Gastrocnemius medialis (tissue), 4 donors: ENCODE data around the gene WASHC3. TPM values are rescaled to one million over a fixed set of nuclear protein-coding genes. Genes with fewer than 3 reads are reported as not detected.
A peak's percentile ranks its signal among the peaks of the same experiment; 100 is the strongest.

Experiments
- ATAC-seq, 2 donors: fragments of 150-250 bp; one replicate each; pipeline ENCODE4 v1.9.1; 2016
- DNase-seq, 2 donors: peaks; one replicate each; pipeline ENCODE4 v3.0.0-alpha.2; 2019
- H3K27ac ChIP-seq, 4 donors: fragments of 200-600 bp; sonication (generic); 1 replicate in 1 of 4; 2 replicates in 3 of 4; pipeline ENCODE4 v1.5.1; 2016 to 2018; ENCODE audit warnings: mild to moderate bottlenecking in 2 of 4, moderate library complexity in 1 of 4
- H3K27me3 ChIP-seq, 3 donors: fragments of 200-600 bp; sonication (generic) in 2 of 3; 1 replicate in 1 of 3; 2 replicates in 2 of 3; pipeline versions ENCODE4 v1.5.1 to v1.6.0; 2016 to 2019; ENCODE audit warnings: mild to moderate bottlenecking in 1 of 3, moderate library complexity in 1 of 3
- H3K36me3 ChIP-seq, 2 donors: fragments of 200-600 bp; sonication (generic) in 1 of 2; one replicate each; pipeline ENCODE4 v1.5.1; 2017 to 2018
- H3K4me1 ChIP-seq, 2 donors: fragments of 200-600 bp; sonication (generic) in 1 of 2; one replicate each; pipeline ENCODE4 v1.5.1; 2016 to 2017; ENCODE audit warnings: mild to moderate bottlenecking in 2 of 2
- H3K4me3 ChIP-seq, 4 donors: fragments of 200-600 bp; sonication (generic) in 3 of 4; 1 replicate in 1 of 4; 2 replicates in 3 of 4; pipeline ENCODE4 v1.5.1; 2016 to 2019; ENCODE audit warnings: mild to moderate bottlenecking in 2 of 4
- H3K9me3 ChIP-seq, 3 donors: fragments of 200-600 bp; sonication (generic) in 2 of 3; 1 replicate in 1 of 3; 2 replicates in 2 of 3; pipeline ENCODE4 v1.5.1; 2016 to 2019
- POLR2A ChIP-seq, 2 donors: fragments of 450-650 bp; IDR thresholded peaks; one replicate each; pipeline ENCODE4 v1.6.1; 2017; ENCODE audit warnings: antibody characterized with exemption in 2 of 2, mild to moderate bottlenecking in 2 of 2, moderate library complexity in 2 of 2
- in situ Hi-C, 4 donors: fragments of 200-750 bp; cut with MboI; loops; one replicate each; pipeline versions ENCODE4 v1.15.0 to v1.8.0; 2017; ENCODE audit warnings: low sequenced_read_pairs in 4 of 4
- intact Hi-C: fragments of 100-400 bp; cut with DNase I; formaldehyde crosslinking; loops from one replicate; pipeline ENCODE4 v1.15.1; 2023; ENCODE audit warnings: low total_unique reads
- total RNA-seq, 4 donors: library from RNA; depleted of rRNA; stranded (reverse); fragments of >200 nt; gene quantifications; one replicate each; pipeline versions ENCODE4 v1.1.0 to v1.2.3, GENCODE V29; 2016
- TF ChIP-seq, protein P1 (sequence below), 5 experiments: fragments of 450-650 bp in 3 of 5; fragments of 200-600 bp in 2 of 5; sonication (generic) in 2 of 5; IDR thresholded peaks in 4 of 5; conservative IDR thresholded peaks in 1 of 5; 1 replicate in 4 of 5; 2 replicates in 1 of 5; pipeline ENCODE4 v1.5.1; 2016 to 2019; ENCODE audit warnings: antibody characterized with exemption in 5 of 5, mild to moderate bottlenecking in 3 of 5, moderate library complexity in 3 of 5

The WASHC3 gene
- total RNA-seq, 4 donors from 2014 or later = 44.2 to 81.8 (median 62.2) TPM

- H3K4me1 ChIP-seq = peaks cover 3 to 12% of the 10 kb centered on the region in 2 donors
- DNase-seq (no peak), ATAC-seq (no peak)
- peak overlapping the region; percentile 88 to 95 (median 91) for H3K4me3 ChIP-seq
- no peak for TF ChIP-seq POLR2A (IDR thresholded peaks at IDR 0.05)
- TF ChIP-seq, protein P1, sequence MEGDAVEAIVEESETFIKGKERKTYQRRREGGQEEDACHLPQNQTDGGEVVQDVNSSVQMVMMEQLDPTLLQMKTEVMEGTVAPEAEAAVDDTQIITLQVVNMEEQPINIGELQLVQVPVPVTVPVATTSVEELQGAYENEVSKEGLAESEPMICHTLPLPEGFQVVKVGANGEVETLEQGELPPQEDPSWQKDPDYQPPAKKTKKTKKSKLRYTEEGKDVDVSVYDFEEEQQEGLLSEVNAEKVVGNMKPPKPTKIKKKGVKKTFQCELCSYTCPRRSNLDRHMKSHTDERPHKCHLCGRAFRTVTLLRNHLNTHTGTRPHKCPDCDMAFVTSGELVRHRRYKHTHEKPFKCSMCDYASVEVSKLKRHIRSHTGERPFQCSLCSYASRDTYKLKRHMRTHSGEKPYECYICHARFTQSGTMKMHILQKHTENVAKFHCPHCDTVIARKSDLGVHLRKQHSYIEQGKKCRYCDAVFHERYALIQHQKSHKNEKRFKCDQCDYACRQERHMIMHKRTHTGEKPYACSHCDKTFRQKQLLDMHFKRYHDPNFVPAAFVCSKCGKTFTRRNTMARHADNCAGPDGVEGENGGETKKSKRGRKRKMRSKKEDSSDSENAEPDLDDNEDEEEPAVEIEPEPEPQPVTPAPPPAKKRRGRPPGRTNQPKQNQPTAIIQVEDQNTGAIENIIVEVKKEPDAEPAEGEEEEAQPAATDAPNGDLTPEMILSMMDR (IDR thresholded peaks at IDR 0.05 in 4 of 5, conservative IDR thresholded peaks at IDR 0.05 in 1 of 5) = no peak
- in situ Hi-C loops = no loop called here
- intact Hi-C loops = loop anchor here (1.0 kb wide), 1 partner anchor 58 kb away; the partner anchor contains the start of genes NUP37 and PARPBP
- peak overlapping the region in 2 of 4 donors; percentile 88 to 92 for H3K27ac ChIP-seq
- H3K9me3 ChIP-seq = no peaks in the 10 kb centered on the region
- peaks cover 0 to 16% of the 10 kb centered on the region in 2 donors for H3K36me3 ChIP-seq
- no peaks in the 10 kb centered on the region for H3K27me3 ChIP-seq
These were observed 622 bp upstream of the WASHC3 start for GRCh38 chr12:102062419-102062806.

DNA sequence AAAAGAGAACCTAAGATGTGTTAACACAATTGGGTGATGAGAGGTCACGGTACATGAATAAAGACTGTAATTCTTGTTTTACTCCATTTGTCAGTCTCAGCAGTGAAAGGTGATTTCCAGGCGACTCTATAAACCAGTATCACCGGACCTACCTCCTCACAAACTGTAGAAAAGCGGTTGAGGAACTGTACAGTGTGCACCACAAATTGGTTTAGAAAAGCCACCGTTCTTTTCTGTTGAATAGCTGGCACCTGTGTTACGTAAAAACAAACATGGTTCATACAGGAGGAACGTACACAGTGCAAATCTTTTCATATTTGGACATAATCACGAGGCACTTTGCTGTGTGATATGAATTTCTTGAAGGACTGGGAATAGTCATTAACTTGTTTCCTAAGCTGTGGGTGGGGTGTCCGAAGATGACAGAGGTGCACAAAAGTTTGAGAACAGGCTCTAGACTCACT, 663 bp downstream of the WASHC3 start:
- in situ Hi-C loops (no loop called here), intact Hi-C loops (loop anchor here (2.0 kb wide), 1 partner anchor 120 kb away; no protein-coding TSS in a partner anchor)
- Histone ChIP-seq H3K27ac (peak overlapping the region; percentile 88 to 93 (median 90)), H3K36me3 (peaks cover 0 to 27% of the 10 kb centered on the region in 2 donors), H3K27me3 (no peaks in the 10 kb centered on the region), H3K4me3 (peak overlapping the region; percentile 88 to 95 (median 91)), H3K9me3 (no peaks in the 10 kb centered on the region), H3K4me1 (peaks cover 0 to 8% of the 10 kb centered on the region in 2 donors)
- DNase-seq = no peak
- TF ChIP-seq, protein P1 (IDR thresholded peaks at IDR 0.05 in 4 of 5, conservative IDR thresholded peaks at IDR 0.05 in 1 of 5) = no peak
- ATAC-seq = peak; percentile 12 to 28

GRCh38 chr12:102059343-102059742, 2.4 kb downstream of the WASHC3 start:
- Histone ChIP-seq H3K4me1 (peaks cover 0 to 8% of the 10 kb centered on the region in 2 donors), H3K27me3 (no peaks in the 10 kb centered on the region), H3K9me3 (no peaks in the 10 kb centered on the region), H3K4me3 (no peak overlapping the region), H3K27ac (no peak overlapping the region), H3K36me3 (peaks cover 0 to 34% of the 10 kb centered on the region in 2 donors)
- in situ Hi-C loops (no loop called here), intact Hi-C loops (no loop called here)
- TF ChIP-seq, protein P1 (IDR thresholded peaks at IDR 0.05 in 4 of 5, conservative IDR thresholded peaks at IDR 0.05 in 1 of 5) = no peak
- DNase-seq (no peak), ATAC-seq (no peak)

- intact Hi-C loops = no loop called here
- ATAC-seq (no peak), DNase-seq (no peak)
- H3K9me3 ChIP-seq = no peaks in the 10 kb centered on the region
- H3K27ac ChIP-seq = no peak overlapping the region
- no peak overlapping the region for H3K4me3 ChIP-seq
- in situ Hi-C loops = no loop called here
- no peaks in the 10 kb centered on the region for H3K27me3 ChIP-seq
- peaks cover 0 to 40% of the 10 kb centered on the region in 2 donors for H3K36me3 ChIP-seq
- TF ChIP-seq POLR2A (IDR thresholded peaks at IDR 0.05) = no peak
- TF ChIP-seq, protein P1 (IDR thresholded peaks at IDR 0.05 in 4 of 5, conservative IDR thresholded peaks at IDR 0.05 in 1 of 5) = no peak
- no peaks in the 10 kb centered on the region for H3K4me1 ChIP-seq
These were observed 7.4 kb downstream of the WASHC3 start for GRCh38 chr12:102054345-102054744.

DNA sequence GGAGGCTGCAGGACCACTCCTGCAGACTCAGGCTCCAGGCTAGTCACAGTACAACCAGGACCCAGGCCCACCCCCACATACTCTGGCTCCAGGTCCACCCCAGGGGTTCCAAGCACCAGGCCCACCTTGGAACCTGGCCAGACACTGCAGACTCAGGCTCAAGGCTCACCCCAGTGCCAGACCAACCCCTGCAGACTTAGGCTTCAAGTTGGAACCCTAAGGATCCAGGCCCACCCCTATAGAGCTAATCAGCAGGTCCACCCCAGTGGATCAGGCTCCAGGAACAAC, 8.8 kb downstream of the WASHC3 start:
- H3K4me1 ChIP-seq = no peaks in the 10 kb centered on the region
- ATAC-seq (no peak), DNase-seq (no peak)
- no peaks in the 10 kb centered on the region for H3K9me3 ChIP-seq
- intact Hi-C loops (no loop called here), in situ Hi-C loops (no loop called here)
- H3K4me3 ChIP-seq = no peak overlapping the region
- H3K27ac ChIP-seq = no peak overlapping the region
- H3K27me3 ChIP-seq = no peaks in the 10 kb centered on the region
- TF ChIP-seq POLR2A (IDR thresholded peaks at IDR 0.05) = no peak
- TF ChIP-seq, protein P1 (IDR thresholded peaks at IDR 0.05 in 4 of 5, conservative IDR thresholded peaks at IDR 0.05 in 1 of 5) = no peak
- H3K36me3 ChIP-seq = peaks cover 0 to 41% of the 10 kb centered on the region in 2 donors
